ENCODE results near the gene CTDNEP1.
"Not testable (repeated sequence)": the region's sequence is repeated elsewhere in the genome, so short reads cannot be mapped to it uniquely, and the experiment has no call there.

CTDNEP1 gene

DNA sequence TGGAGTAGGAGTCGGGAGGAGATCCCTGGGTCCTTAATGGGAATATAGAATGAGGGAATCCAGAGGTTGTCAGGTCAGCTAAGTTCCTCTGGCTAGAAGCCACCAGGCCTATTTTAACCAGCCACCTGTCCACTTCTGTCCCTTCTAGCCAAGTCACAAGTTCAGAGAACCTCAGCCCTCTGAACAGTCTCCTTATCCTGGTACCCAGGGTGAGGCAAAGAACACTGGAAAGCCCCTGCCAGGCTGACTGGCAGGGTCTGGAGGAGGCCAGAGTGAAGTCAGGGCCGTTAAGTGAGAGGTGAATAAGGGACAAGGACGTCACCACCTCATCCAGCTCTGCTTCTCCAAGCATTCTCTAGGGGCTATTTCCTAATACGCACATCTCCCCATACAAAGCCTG, 2.7 kb downstream of the CTDNEP1 start:
- no peak for DNase-seq (ENCODE audit: low read depth in 2 of 2)

DNA sequence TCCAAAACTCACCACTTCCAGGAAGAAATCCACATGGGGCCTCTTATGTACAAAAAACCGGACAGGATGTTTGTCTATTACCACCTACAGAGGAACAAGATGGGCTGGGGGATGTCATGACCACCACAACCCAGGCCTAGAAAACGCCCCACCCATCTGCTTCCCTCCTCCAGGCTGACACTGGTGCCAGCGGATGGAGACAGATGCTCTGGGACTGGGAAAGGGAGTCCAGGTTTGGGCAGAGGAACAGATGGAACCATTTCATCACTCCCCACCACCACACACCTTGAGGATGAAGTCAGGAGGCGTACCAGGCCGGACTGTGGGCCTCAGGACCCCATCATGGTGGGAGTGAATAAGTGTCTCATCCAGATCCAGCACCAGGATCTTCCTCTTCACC, 4.8 kb downstream of the CTDNEP1 start:
- no peak for DNase-seq (ENCODE audit: low read depth in 2 of 2)

DNA sequence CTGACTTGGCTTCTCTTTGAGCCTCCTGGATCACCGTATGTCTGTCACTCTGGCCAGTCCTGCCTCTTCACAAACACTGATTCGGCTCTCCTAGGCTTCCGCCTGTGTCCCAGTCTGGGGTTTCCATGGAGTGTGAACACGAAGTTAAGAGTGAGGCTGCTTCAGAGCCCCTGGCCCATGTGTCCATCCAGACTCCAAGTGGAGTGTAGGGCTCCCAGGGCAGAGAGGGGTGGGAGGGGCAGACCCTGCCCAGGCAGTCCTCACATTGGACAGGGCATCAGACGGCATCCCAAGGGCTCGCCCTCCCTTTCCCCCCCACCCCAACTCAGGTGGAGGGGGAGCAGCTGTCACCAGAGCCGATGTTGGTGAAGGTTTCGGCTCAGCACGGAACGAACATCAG, 7.7 kb downstream of the CTDNEP1 start:
- DNase-seq (ENCODE audit: low read depth in 2 of 2), result not testable (repeated sequence)

DNA sequence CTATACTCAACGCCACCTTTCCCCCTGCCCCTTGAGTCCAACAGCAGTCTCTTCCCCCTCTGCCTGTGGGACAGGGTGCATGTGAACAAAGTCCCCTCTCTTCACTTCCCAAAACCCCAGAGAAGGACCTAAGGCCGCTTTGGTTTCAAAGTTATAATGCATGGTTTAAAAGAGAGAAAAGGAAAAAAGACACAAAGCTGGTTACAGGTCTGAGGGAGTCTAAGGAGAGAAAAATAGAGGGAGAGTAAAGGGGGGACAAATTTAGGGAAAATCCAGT, 8.1 kb downstream of the CTDNEP1 start:
- no peak for DNase-seq (ENCODE audit: low read depth in 2 of 2)

DNA sequence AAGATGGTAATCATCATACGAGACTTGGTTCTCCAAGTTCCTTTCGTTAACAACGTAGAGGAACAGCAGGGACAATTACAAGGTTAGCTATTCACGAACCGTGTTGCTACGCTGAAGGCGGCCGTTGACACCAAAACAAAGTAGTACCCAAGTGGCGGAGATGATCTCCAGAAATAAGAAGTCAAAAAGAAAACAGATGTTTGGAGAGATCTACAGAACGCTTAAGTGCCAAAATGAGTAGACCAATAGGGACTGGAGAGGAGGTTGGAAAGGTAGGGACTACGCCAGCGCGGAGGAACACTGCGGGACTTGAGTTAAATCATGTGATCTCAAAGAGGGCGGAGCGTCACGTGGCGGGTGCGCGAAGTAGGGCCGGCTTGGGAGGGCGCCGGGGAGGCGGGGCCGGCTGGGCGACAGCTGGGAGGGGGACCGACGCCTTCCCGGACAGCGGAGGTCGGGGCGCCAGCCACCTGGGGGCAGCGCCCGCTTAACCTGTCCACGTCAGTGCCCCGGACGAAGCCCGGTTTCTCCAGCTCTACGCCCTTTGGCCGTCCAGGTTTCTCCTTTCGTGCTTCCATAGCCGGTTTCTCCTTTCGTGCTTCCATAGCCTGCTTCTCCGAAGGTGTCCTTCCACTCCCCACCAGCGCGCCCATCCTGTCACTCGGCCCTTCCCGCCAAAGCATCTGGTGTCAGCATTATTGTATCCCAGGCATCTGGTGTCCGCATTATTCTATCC, 8.6 kb downstream of the CTDNEP1 start:
- DNase-seq (ENCODE audit: low read depth in 2 of 2), result peak; percentile 83 to 88

DNA sequence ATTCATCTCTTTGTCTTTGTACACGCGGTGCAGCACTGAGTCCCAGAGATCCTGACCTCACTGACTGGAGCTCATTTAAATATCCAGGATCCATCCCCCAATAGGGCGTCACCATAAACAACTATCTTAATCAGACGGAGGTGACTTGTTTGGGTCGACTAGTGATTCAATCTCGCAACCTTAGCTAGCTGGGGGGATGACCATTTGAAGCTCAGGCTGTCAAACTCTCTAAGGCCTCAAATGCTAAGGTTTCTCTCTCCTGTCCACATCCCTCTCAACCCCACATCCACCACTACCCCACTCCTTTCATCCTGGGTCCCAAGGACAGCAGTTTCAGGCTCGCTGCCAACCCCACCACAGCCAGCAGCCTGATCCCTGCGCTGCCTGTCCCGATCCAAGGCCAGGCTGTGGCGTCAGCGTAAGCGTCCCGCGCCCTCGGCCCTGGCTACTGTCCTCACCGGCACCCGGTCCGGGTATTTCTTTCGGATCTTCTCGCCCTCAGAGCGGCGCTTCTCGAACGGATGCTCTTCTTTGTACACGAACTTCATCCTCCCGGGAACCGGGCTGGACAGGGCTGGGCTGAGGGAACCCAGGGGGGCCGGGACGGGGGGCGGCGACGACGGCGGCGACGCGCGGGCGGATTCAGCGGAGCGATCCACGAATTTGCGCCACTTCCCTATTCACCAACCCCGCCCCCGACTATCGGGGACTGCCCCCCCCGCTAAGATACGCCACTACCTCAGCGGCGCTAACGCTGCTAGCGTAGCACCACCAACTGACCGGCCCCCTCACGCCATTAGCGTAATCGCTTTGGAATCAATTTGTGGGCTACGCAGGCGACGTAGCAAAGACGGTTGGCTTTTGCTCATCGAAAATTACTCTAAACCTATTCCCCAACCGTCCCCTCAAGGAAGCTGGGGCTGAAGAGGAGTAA, 9.5 kb downstream of the CTDNEP1 start, which contains the start of gene GABARAP:
TSS of gene GABARAP (minus strand) at position 667 of the 934 bp plus-strand sequence. CDS start at position 548, 119 bp downstream.
- peak; percentile 89 to 91 for DNase-seq (ENCODE audit: low read depth in 2 of 2)

DNA sequence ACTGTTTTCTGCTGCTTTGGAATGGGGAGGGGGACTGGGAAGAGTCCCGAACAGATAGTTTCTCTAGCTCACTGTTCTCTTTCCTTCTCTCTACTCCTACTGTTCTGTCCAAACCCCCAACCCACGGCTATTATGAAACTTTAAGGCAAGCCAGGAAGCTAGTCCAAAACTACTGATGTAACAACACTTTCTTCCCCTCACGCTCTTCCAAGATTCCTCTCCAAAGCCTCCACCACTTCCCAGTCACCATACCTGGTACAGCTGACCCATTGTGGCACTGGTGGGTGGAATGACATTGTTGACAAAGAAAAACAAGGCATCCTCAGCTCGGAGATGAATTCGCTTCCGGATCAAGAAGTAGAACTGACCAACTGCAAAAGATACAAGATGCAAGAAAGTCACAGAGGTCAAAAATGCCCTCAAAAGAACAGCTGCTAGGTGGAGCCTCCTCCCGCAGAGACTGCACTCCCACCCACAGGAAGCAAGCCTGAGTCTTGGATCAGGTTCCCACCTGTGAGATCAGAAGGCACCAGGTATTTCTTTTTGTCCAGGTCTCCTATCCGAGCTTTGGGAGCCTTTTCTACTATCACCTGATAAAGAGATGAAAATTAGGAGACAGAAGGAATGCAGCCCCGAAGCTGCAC, 10.3 kb downstream of the CTDNEP1 start:
- no peak for DNase-seq (ENCODE audit: low read depth in 2 of 2)

DNA sequence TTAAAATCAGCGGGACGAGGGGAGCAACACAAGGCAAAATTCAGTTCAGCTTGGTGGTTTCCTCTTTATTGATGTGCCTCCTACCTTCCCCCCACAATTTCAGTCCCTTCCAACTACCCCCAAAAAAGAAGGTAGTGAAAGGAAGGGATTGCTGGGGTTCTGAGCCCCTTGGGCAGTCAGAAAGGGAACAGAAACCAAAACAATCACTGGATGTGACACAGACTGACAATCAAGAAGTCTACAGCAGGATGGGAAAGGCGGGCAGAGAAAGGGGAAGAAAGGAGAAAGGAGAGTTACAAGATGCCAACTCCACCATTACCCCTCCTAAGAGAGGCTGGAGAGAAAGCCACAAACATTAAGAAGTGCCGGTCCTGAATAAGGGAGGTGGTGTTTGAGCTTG, 11.2 kb downstream of the CTDNEP1 start:
- no peak for DNase-seq (ENCODE audit: low read depth in 2 of 2)

DNA sequence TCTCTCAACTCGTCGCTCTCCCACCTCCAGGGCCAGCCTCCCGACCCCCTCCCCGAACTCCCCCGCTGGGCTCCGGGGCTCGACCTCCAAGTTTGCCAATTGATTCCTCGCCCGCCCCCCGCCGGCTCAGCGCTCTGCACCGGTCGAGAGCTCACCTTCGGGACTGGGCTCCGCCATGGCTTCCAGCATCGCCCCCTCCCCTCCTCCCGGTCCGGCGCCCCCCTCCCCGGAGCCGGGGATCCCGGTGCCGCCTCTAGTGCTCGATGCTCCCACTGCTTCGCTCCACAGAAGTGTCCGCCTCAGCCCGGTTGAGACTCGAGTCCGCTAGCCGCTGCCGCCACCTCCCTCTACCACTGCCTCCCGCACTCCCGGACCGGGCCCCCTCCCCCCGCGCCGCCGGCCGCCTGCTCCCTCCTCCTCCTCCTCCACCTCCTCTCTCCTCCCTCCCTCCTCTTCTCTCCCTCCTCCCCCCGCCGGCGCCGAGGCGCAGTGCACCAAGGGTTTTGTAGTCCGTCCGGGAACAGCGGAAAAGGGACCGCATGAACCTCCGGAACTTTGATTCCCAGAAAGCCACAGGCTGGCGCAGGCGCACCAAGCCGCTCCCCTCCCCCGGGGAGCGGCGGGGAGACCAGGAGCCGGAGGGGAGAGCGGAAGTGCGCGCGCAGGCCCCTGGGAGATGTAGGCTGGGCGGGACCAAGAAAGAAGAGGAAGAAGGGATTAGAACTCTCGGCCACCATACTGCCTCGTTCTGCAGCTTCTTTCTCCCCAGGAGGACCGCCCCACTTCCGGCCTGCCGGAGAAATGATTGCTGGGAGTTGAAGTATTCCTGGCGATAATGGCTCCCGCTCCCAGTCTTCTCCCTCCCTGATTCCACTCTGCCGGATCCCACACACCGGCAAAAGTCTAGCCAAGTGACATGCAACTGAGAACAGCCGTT, 12.2 kb downstream of the CTDNEP1 start, which contains the start of gene PHF23:
TSS of gene PHF23 (minus strand) at position 367 of the 937 bp plus-strand sequence. CDS start at position 189, 178 bp downstream.
- DNase-seq (ENCODE audit: low read depth in 2 of 2), result peak; percentile 94 to 97

DNA sequence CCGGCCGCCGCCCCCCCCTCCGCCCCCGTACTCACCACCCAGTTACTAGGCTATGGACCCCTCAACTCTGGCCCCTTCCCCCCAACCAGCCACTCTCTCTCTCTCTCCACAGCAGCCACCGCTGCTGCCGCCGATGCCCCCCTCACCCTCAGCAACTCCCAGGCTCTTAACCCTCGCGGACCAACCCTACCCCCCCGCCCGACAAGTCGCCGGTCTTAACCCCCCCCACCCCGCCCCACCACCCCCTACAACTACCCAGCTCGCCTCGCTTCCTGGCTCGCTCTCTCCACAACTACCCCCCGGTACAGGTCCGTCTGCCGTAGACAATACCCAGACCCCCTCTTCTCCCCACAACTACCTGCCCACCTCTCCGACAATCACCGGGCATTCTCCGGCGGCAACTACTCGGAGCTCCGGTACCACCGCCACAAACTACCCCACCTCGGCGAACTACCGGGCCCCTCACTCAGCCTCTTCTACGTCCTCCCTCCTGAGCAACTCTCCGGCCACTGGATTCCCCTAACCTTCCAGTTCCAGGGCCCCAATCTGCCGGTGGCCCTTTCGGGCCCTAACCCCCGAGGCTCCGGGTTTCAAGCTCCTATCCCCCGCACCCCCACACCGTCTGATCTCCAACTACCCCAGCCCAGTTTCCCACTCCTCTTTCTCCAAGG, 13.0 kb downstream of the CTDNEP1 start:
- DNase-seq (ENCODE audit: low read depth in 2 of 2), result no peak

DNA sequence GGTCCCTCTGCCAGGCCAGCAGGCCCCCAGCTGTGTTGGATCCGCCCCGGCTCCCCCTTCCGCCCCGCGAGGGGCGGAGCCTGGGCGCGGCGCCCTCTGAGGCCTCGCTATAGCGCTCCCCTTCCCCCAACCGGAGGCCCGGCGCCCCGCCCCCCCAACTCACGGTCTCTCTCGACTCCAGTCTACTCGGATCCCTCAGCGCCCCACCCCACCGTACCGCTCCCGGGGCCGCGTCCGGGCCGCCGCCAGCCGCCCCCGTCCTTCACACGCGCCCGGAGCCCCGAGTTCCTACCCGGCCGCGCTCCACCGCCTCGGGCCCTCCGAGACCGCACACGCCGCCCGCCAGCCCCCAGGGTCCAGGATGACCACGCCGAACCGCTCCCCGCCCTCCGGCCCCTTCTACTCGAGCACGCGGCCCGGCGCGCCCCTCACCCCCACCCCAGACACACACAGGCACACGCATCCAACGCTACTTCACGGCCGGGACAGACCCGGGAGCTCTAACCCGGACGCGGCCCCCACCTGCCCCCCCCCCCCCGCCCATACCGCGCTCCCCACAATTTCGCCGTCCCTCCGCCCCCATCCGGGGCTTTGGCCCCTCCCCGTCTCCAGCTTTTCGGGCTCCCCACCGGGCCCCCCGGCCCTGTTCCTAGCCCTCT, 13.6 kb downstream of the CTDNEP1 start:
- peak; percentile 59 to 75 for DNase-seq (ENCODE audit: low read depth in 2 of 2)

DNA sequence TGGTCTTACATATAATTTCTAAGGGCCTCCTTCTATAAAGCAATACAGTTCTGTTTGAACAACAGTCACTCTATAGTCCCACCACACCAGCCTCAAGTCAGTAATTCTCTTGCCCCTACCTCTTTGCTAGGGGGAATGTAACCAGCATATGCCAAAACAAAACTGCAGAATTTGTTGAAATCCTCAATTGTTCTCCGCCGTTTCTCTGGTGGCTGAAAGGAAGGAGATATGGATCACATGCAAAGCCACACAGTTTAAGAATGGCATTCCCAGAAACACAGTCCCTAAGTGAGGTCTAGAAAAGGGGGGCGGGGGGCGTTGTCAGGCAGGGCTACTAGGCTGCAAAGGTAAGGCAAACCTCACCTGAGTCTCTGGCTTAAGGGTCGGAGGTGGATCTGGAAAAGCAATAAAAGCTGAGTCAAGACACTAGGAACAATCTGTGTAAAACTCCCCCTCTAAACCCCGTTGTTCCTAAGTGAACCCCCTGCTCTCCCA, 14.2 kb downstream of the CTDNEP1 start:
- DNase-seq (ENCODE audit: low read depth in 2 of 2), result no peak

DNA sequence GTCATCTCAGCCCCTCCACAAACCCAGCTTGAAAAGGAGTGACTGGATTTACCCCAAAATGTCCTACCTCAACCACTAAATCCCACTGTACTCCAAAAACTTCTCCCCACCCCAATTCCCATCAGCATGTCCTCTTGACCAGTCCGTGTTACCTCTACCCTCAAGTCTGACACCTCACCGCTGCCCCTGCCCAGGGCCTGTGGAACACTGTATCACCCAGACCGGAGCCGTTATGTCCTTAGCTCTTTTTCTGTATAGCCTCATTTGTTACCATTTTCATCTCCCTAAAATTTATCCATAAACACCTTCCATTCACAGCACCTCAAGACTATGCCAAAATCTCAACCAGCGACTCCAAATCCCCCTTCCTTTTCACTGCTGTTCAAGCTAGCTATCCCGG, 14.7 kb downstream of the CTDNEP1 start:
- DNase-seq (ENCODE audit: low read depth in 2 of 2), result no peak

DNA sequence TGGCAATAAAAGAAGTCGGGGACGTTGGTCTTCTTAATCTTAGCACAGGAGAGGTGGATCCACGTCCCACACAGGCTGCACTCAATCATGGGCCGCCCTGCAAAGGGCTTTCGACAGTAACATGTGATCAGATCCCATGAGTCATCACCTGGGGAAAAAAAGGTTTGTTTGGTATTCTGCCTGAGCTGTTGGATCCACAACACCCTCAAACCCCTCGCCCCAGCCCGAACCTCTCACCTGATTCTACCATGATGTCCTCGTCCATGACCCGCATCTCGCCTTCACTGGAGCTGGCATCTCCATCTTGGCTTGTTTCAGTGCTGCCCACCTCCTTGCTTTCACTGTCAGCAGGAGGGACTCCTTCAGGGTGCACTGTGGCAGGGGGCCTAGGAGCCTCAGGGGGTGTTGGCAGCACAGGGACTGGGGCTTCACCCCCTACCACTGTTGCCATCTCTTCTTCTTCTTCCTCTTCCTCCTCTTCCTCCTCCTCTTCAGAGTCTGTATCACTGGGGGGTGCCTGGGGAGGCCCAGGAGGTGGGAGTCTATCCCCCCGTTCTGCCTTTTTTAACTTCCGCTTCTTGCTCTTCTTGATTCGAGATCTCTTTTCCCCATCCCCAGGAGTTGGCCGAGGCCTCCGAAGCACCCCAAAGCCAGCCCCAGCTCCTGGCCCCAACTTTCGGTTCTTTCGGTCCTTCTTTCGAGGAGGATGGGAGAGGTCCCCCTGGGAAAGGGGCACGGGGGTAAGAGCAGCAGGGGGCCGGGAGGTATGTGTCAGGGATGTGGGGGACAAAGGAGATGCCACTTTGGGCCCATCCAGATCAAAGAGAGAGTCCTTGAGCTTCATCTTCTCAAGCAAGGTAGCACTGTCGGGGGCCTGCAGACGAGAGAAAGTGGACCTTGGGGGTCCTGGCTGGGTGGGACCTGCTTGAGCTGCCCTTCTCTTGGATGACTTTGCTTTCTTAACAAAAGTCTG, 15.6 kb downstream of the CTDNEP1 start:
- no peak for DNase-seq (ENCODE audit: low read depth in 2 of 2)

DNA sequence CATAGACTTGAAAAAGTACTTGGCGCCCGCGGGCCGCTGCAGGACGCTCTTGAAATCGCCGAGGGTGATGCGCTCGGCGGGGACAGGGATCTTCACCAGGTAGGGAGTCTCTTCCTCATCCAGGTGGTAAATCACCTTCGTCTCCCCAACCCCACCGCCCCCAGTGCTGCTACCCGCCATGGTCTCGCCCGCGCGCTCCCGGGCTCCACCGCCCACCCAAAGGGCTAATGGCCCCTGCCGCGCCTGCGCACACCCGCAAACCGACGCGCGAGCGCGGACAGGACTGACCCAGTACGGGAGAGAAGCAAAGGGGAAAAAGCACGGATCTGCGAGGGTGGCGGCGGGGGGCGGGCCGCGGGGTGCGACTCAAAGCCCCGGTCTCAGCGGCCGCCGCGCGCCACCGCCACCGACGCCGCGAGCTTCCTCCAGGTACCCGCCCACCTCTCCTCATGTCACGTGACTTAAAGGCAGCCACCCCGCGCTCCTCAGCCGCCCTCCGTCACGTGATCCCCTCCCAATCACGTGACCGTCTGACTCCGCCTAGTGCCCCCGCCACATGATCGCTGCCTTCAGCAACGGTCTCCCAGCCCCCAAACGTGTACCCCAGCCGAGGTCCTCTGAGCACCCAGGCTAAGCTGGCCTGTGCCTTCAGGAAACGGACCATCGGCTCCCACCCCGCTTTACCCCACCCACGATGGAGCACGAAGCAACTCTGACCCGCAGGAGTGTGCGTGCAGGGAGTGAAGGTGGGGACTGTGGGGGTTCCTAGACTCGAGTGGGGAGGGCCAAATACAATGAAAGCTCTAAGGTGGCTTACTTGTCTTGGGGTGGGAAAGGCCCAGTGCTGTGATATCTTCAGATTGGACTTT, 17.2 kb downstream of the CTDNEP1 start, which contains the start of gene DVL2:
TSS of gene DVL2 (minus strand) at position 435 of the 869 bp plus-strand sequence. CDS start at position 180, 255 bp downstream.
- peak; percentile 87 to 90 for DNase-seq (ENCODE audit: low read depth in 2 of 2)

DNA sequence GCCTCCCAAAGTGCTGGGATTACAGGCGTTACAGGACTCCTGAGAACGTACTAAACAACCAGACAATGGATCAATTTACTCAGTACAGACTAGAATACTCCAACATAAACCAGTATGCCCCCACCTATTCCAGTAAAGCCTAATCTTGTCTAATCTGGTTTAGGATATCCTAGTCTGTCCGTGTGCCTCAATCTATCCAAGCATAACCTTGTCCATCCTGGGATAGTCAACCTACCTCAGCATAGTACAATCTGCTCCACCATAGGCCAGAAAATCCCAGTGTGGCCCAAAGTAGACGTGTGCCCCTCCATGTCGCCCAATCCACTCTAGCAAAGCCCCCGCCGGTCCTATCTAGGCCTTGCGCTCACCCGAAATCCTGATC, 17.8 kb downstream of the CTDNEP1 start:
- DNase-seq (ENCODE audit: low read depth in 2 of 2), result no peak

DNA sequence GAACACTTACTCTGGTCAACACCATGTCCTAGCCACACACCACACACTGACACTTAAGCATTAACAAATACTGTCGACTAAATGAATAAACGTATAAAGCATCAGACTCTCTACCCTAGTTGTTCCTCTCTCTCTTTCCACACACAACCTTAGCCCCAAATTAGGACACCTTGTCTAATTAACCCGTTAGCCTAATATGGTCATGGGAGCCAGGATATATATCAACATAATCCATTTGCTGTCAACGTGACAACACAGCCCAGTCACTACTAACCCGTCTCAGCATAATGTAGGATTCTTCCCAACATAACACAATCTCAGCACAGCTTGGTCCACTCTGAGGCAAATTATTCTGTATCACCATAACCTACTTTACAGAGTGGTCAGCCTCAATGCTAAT, 19.4 kb downstream of the CTDNEP1 start:
- DNase-seq (ENCODE audit: low read depth in 2 of 2), result no peak

DNA sequence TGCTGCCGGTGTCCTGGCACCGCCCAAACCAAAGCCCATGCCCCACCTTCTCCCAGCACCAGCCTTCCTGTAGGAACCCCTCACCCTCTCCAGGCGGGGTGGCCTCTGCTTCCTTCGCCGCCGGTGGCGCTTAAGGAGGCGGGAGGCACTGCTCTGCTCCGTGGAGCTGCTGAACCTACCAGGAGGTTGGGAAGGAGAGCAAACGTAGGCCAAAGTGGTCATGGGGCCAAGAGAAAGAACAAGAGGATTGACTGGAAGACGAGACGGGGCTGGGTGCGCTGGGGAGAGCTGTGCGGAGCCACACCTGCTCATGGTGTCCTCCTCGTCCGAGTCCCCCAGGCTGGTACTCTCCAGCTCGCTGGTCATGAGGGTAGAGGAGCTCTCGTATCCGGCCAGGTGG, 22.0 kb downstream of the CTDNEP1 start:
- no peak for DNase-seq (ENCODE audit: low read depth in 2 of 2)

Data from stimulated activated CD8-positive, alpha-beta memory T cell treated with anti-CD3 and anti-CD28 coated beads, Interleukin-2, amount 100 ng/mL, for 1 hour (primary cell).